GM12873 (cell line): Measurements from ENCODE around the gene CHST11.

ENCODE experiments used
- TF ChIP-seq, protein P1 (sequence below): IDR thresholded peaks from 2 replicates; pipeline ENCODE4 v1.5.1; 2012; ENCODE audit warnings: low read depth, mild to moderate bottlenecking, moderate library complexity, low read length, control low read depth; ENCODE audit not compliant: insufficient read depth; ENCODE audit errors: missing control alignments

The CHST11 gene

DNA sequence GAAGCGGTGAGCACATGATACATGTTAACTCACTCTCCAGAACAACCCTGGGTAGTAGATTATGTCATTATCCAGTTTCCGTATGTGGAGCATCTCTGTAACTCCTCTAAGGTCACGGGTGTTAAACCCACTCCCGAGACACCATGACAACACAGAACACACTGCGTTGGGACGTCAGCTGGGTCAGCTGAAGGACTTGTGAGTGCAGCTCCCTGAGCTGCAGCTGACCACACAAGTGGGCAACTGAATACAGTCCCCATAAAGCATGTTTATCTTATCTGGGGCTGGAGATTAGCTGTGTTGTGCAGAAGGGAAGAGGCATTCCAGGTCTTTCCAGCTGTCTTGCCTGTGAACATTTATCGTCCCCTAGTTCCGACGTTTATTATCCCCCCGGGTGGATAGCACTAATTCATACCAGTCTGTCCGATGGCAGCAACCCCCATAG is 211.5 kb downstream of the CHST11 start:
- TF ChIP-seq, protein P1, sequence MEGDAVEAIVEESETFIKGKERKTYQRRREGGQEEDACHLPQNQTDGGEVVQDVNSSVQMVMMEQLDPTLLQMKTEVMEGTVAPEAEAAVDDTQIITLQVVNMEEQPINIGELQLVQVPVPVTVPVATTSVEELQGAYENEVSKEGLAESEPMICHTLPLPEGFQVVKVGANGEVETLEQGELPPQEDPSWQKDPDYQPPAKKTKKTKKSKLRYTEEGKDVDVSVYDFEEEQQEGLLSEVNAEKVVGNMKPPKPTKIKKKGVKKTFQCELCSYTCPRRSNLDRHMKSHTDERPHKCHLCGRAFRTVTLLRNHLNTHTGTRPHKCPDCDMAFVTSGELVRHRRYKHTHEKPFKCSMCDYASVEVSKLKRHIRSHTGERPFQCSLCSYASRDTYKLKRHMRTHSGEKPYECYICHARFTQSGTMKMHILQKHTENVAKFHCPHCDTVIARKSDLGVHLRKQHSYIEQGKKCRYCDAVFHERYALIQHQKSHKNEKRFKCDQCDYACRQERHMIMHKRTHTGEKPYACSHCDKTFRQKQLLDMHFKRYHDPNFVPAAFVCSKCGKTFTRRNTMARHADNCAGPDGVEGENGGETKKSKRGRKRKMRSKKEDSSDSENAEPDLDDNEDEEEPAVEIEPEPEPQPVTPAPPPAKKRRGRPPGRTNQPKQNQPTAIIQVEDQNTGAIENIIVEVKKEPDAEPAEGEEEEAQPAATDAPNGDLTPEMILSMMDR, result no peak

DNA sequence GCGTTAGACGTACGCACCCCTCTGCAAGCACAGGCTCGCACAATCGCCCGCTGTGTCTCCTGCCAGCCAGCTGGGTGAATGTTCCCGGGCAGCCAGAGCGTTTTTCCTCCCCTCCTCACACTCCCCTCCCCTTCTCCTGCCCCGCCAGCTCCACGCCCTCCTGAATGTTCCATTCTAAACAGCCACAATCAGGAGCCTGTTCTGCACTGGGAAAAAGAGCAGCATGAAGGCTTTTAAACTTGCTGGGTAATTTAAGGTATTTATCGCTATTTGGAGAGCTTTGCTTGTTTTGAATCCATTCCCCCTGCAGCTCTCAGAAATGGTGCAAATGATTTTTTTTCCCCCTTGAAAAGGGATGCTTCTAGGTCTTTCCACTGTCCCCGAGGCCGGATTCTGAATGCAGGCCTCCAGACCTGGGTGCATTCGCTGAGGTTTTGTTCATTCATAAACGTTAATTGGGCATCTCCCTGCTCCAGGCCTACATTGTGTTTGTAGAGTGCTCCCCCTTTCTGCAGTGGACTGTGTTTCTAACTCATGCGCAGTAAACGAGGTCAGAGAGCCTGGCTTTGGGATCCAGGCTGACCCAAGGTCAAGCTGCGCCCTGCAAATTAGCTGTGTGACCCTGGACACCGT is 212.5 kb downstream of the CHST11 start:
- TF ChIP-seq, protein P1, result no peak

DNA sequence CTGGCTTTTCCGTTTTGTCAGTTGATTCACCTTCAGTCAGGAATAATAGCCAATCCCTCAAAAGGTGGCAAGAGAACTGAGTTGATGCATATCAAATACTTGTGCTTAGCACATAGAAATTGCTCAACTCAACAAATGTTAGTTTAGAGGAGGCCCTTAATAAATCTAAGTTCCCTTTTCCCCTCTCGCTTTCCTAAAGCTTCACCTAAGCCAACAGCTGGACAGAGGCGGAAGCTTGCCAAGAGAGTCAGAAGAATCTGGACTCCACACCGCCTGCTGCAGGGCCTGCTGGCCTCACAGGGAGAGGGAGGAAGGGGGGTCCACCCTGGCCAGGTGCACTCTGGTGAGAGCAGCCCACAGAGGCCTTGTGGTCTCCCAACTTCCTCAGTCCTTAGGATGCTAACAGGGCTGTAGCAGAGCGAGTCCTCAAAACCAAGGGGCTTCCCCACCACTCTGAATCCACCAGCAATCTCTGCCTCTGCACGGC is 213.1 kb downstream of the CHST11 start:
- TF ChIP-seq, protein P1, result no peak

DNA sequence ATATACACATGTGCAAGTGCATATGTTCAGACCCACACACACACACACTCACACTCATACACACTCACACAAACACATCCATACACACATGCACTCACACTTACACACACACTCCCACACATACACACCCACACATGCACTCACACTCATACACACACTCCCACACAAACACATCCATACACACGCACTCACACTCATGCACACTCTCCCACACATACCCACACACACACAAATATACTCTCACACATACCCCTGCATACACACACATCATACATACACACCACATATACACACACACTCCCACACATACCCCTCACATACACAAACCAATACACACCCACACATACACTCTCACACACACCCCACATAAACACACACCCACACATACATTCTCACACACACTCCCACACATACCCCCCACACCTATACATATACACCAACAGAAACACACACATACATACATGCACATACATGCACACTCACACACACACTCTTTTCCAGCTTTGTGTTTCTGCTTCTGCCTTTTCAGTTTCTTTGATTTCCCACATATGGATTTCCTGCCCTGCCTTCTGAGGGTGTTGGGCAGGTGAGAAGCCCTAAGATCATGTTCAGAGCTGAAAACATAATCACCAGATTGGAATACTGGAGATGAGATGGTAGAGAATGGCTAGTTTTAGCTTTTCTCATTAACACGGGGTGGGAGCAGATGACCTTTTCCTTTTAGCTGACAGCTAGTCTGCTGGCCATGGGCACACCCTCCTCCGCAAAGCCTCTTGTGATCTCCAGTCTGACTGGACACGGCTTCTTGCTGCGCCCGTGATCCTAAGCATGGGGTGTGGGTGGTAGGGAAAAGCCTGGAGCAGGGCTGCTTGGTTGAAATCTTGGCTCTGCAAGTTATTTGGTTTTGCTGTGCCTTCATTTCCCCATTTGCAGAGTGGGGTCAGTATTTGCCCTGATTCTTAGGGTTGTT is 214.0 kb downstream of the CHST11 start:
- TF ChIP-seq, protein P1, result no peak

DNA sequence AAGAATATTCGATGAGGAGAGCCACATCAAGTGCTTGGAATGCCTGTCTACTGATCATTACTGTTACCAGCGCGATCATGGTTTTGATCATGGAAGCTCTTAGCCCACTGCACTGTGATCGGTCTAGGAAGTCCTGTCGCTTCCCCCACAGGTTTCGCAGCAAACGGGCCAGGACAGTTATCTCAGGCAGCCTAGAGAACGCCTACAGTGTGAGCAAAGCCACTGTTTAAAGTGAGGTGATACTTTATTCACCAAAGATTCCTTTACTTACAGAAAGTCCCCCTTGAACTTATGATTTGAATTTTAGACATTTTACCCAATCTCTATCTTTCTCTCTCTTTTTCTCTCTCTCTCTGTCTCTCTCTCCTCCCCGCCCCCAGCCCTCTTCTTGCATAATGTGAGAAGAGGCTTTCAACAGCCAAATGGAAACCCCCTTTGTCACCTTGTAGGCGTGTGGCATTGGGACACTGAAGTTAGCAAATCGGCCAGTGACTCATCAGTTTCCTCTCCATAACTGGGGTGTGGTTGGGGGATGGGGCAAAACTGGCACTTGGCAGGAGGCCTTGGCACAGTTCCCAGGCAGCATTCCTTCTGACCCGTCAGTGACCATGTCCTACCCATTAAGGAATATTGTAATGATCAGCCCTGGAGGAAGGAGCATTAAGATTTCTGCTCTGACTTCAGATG is 214.8 kb downstream of the CHST11 start:
- TF ChIP-seq, protein P1, result no peak

DNA sequence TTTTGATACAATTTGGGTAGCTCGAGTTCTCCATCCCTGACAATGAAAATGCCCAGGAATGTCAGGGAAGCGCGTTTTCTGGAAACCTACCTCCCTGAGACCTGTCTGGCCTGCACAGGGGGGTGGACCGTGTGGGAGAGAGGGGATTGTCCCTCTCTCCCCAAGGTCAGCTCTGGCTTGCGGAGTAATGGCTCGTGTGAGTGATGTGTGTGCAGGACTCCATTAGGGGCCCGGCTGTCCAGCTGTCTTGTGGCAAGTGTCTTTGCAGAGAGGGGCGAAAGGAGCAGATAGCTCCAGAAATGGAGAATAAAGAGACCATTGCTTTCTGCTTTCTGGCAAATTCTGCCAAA is 215.3 kb downstream of the CHST11 start:
- TF ChIP-seq, protein P1, result no peak
